Esophagus muscularis mucosa (tissue), 3 donors: ENCODE measurements around the gene GRIA4.

Experiments used
- POLR2A ChIP-seq: fragments of 450-650 bp; IDR thresholded peaks from one replicate; pipeline ENCODE4 v1.6.1; 2017; ENCODE audit warnings: antibody characterized with exemption, moderate library complexity, mild to moderate bottlenecking, low read depth
- TF ChIP-seq, protein P1 (sequence below), 3 experiments: fragments of 200-600 bp in 2 of 3; fragments of 450-650 bp in 1 of 3; sonication (generic) in 2 of 3; IDR thresholded peaks; one replicate each; pipeline ENCODE4 v1.5.1; 2017 to 2019; ENCODE audit warnings: antibody characterized with exemption in 3 of 3, mild to moderate bottlenecking in 2 of 3, moderate library complexity in 1 of 3

DNA sequence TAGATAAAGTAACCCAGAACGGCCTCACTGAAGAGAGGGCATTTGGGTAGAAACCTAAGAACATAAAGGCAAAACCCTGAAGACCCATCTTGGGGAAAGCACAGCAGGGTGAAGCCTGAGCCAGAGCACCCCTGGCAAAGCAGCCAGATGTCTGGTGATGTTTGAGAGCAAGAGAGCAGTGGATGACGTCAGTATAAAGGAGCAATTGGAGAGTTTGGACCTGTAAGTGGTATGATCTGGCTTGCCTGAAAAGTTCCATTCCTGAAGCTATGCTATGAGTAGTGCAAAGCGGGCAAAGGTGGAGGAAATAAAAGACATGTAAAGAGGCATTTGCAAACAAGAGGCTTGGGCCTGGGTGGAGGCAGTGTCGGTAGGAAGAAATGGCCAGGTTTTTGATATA is 244.4 kb downstream of the GRIA4 start:
- TF ChIP-seq, protein P1, sequence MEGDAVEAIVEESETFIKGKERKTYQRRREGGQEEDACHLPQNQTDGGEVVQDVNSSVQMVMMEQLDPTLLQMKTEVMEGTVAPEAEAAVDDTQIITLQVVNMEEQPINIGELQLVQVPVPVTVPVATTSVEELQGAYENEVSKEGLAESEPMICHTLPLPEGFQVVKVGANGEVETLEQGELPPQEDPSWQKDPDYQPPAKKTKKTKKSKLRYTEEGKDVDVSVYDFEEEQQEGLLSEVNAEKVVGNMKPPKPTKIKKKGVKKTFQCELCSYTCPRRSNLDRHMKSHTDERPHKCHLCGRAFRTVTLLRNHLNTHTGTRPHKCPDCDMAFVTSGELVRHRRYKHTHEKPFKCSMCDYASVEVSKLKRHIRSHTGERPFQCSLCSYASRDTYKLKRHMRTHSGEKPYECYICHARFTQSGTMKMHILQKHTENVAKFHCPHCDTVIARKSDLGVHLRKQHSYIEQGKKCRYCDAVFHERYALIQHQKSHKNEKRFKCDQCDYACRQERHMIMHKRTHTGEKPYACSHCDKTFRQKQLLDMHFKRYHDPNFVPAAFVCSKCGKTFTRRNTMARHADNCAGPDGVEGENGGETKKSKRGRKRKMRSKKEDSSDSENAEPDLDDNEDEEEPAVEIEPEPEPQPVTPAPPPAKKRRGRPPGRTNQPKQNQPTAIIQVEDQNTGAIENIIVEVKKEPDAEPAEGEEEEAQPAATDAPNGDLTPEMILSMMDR (IDR thresholded peaks at IDR 0.05) = no peak
- no peak for TF ChIP-seq POLR2A
